GM03348 (cell line): ENCODE measurements around the gene ITPK1.

Source experiments
- DNase-seq: peaks from one replicate; pipeline ENCODE4 v3.0.0; 2012; ENCODE audit warnings: low spot score

Gene ITPK1

DNA sequence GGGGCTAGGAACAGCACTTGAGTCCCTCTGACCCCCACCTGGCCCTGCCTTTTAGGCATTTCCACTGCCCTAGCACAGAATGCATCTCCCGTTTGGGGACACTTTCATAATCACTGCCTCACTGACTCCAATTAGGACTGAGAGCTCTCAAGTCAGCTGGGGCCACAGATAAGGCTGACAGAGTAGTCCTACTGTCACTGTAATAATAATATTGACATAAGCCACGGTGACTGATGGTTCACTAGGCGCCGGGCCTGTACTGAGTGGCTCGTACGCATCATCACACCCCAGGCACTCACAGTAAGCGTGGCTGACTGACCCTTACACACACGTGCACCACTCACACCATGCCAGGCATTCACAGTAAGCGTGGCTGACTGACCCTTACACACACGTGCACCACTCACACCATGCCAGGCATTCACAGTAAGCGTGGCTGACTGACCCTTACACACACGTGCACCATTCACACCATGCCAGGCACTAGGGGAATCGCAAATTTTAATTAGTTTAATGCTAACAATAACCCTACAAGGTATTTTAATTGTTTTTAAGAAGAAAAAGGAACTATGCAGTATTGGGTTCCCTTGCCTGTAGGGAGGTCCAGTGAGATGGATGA lies 105.1 kb downstream of the ITPK1 start:
- no peak for DNase-seq

DNA sequence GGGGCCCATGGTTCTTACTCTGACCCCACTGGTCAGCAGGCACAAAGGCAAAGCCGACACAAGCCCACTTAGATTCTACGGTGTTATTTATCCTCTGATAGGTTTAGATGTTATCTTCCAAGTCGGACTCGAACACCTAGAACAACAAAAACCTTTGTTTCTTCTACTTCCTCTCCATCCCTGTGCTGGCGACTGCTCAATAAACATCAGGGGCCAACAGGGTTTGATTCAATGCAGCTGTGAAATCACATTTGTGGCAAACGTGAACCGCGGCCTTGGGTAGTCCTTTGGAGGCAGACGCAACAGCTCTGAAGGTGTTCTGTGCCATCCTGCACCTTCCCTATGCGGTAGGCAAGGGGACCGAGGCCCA lies 105.6 kb downstream of the ITPK1 start:
- no peak for DNase-seq

DNA sequence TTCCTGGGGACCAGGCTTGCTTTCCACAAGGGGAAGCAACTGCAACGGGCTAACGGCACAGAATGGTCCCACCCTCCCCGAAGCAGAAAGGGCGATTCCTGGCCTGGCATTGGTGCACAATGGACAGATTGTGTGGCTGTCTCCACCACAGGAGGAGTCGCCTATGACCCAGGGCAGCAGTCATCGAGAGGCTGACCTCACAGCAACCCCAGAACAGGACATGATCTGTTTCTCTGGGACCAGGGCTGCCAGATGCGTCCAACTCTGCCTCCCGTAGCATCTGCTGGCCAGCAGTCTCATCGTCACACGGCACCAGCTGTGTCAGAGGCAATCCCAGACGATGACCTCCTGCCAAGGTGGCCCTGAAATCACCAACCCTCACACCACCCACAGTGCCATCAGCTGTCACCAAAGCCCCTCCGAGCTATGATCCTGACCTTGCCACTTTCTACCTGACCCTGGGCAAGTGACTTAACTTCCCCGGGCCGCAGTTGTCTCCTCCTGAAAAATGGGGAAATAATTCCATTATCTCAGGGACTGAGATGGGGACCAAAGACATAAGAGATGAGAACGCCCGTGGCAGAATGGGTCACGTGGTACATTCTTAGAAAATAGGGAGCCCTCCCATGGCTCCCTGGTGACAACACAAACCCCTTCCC lies 106.1 kb downstream of the ITPK1 start:
- DNase-seq, result peak; percentile 36

DNA sequence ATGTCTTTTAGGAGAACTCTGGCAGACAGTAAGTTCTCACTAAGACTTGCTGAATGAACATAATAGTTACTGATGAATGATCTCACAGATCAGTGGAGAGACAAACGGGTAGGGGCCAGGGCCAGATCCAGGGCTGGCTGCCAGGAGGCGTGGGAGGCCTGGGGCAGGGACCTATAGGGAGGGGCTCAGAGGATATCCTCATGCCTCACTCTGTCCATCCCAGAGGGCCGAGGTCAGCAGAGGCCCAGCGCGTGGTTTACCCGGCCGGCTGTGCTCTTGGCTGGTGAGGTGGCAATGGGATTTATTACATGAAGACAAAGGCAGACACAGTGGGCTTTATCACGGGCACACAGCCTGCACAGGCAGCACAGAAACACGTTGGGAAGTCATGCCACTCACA lies 107.3 kb downstream of the ITPK1 start:
- peak; percentile 82 for DNase-seq

DNA sequence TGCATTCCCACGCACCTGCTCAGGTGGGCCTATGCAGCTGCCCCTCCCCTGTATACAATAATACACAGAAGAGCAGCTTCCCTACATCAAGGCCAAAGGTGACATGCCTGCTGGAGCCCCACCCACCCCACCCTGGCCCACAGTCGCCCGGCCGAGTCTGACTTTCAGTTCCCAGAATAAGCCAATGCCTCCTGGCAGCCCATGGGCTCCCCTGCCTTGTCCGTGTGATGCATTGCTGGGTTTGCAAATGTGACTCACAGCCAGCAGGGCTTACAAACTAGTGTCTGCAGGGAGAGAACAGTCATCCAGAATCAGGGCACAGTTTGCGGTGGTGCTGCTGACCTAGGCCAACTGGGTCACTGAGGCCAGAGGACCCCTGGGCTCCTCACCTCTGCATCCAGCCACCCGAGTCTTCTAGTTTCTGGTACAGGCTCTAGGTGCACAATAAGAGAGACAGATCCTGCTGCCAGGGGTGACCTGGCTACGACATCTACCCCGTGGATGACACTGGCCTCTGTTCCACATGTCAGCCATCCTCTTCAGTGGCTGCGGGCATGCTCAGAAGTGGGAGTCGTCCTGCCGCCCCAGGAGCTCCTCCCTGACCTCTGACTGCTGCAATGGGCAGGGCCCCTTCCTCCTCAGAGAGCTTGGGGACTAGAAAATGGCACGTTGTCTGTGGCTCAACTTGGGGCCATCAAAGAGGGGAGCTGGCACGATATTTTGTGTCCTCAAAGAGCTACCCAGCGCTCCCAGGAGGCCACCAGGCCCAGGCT lies 108.3 kb downstream of the ITPK1 start:
- peak; percentile 89 for DNase-seq

DNA sequence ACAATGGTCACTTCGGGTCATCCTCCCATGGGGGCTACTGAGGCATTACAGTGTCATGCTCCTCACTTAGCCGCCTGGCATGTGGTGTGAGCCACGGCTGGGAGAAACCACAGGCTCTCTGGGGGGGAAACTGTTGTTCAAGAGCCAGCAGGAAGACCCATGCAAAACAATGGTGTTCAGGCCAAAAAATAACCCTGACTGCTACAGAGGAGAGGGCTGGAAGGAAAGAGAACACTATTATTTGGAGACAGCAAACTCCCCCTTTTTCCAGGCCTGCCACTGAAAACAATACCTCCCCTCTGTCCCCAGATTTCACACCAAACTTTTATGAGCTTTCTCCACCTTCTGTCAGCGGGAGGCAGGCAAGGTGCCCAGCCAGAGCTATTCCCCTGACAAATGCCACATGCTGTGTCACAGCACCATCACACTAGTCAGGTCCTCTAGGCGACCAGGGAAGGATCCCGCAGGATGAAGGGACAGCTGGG lies 109.1 kb downstream of the ITPK1 start:
- DNase-seq, result no peak

DNA sequence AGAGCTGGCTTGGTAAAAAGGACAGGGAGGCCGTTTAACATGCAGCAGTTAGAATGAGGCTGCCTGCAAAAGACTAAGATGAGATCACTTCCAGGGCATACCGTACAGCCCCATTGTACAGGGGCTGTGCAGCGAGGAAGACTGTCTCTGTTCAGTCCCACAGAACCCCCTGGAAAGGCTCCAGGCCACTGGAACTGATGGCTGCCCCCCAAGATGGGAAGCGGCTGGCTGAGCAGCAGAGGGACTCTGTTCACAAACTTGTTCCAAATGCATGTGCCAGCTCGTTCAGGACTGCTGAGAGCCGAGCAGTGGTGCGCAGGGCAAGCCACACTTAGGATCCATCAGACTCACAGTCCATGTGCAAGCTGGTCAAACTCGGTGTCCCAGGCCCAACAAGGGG lies 109.9 kb downstream of the ITPK1 start:
- DNase-seq, result no peak

DNA sequence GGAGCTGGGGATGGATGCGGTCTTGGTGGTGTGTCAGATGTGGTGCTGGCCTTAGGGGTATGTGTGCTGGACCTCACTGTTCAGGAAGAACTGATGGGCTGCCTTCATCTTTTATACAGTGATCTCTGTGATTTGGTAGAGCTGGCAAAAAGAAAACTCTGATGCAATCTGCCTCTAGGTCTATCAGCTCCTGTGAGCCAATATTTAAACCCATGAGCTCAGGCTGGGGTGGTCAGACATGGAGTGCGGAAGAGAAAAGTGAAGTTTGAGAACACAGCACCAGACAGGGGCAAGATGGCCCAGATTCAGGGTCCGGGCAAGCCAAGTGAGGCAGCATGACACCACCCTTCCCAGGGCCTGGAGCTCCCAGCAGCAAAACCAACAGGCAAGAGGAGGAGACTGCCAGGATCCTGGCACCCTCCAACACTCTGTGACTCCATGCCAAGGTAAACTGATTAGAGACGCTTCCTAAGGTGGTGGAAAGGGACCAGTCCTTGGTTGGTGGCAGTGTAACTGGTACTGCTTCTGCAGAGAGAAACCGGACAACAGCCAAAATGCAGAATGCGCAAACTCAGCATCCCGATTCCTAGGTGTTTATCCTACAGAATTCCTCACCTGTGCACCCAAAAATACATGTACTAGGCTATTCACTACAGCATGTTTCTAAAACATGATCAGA lies 110.5 kb downstream of the ITPK1 start:
- DNase-seq, result no peak

DNA sequence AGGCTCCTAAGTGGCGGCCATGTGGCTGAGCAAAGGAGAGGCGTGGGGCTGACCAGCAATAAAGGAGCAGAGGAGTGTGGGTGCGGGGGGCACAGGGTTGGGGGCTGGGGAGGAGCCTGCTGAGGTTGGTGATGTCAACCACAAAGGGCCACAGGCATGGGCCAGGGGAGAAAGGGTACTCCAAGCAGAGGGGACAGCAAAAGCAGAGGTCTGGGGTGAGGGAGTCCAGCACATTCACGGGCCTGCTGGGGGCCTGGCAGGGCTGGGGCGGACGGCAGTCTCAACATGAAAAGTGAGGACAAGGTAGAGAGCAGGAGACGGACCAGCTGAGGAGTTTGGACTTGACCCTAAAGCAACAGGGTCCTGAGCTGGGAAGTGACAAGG lies 111.0 kb downstream of the ITPK1 start:
- DNase-seq, result no peak

DNA sequence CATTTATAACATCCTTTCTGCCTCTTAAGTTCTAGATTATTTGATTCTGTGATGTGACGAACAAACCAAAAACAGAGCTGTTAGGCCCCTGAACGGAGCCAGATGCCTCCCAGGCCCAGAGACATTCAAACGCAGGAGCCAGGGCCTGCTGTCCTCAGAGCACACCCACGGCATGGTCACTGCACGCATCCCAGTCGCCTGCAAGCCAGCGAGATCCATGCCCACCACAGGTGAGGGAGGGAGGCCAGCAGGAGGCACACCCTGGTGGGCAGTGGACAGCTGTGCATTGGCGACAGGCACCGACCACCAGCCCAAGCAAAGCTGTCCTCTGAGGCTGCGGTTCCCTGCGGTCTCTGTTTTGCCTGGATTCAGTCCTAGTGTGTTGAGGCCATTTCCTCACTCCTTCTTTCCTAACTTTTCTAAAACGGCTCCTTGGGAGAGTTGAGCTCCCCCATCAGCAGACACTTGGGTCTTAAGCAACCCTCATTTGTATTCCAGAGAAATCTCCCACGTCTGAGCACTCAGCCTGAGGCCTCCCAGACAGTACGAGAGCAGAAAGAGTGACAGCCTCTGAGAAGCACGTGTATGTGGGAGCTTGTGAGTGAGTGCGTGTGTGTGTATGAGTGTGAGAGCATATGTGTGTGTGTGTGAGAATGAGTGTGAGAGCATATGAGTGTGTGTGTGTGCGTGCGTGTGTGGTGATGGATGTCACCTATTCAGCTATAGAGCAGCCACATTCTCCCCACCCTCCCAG lies 111.6 kb downstream of the ITPK1 start:
- DNase-seq, result no peak

DNA sequence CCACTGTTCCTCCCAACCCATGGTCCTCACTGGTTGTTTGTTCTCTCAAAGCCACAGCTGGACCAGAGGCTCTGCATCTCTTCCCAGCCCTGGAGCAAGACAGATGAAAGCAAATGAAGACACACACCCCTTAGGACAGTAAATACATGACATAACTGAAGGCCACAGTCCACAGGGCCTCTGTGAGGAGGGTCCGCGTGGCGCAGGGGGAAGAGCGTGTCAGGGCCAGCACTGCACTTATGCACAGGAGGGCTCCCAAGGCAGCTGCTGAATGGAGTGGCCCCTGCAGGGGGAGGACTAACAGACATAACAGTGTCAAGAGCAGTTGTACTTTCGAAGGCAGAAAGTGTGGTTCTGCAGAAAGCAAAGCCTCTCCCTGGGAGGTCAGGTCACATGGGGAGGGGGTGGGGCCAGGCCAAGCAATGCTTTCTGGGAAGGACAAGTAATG lies 112.8 kb downstream of the ITPK1 start:
- no peak for DNase-seq

DNA sequence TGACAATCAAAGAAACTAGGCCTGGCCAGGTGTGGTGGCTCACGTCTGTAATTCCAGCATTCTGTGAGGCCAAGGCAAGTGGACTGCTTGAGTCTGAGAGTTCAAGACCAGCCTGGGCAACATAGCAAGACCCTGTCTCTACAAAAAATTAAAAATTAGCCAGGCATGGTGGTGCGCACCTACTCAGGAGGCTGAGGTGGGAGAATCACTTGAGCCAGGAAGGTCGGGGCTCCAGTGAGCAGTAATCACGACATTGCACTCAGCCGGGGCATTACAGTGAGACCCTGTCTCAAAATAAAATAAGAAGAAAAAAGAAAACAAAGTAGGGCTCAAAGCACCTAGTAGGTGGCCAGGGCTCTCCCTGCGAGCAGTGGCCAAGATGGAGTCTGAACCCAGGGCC lies 113.7 kb downstream of the ITPK1 start:
- DNase-seq, result no peak

DNA sequence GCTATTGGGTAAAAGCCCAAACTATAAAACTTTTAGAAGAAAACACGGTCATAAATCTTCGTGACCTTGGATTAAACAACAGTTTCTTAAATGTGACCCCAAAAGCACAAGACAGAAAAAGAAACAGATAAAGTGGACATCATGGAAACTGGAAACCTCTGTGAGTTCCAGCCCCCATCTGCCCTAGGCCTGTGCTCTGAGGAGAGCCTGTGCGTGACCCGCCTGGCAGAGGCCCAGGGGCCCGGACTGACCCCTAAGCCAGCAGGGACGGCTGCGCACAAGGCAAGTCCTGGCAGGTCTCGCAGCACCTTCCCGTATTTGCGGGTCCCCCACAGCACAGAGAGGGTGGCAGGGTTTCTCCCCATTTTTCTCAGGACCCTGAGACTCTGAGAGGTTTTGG lies 116.8 kb downstream of the ITPK1 start:
- DNase-seq, result no peak

DNA sequence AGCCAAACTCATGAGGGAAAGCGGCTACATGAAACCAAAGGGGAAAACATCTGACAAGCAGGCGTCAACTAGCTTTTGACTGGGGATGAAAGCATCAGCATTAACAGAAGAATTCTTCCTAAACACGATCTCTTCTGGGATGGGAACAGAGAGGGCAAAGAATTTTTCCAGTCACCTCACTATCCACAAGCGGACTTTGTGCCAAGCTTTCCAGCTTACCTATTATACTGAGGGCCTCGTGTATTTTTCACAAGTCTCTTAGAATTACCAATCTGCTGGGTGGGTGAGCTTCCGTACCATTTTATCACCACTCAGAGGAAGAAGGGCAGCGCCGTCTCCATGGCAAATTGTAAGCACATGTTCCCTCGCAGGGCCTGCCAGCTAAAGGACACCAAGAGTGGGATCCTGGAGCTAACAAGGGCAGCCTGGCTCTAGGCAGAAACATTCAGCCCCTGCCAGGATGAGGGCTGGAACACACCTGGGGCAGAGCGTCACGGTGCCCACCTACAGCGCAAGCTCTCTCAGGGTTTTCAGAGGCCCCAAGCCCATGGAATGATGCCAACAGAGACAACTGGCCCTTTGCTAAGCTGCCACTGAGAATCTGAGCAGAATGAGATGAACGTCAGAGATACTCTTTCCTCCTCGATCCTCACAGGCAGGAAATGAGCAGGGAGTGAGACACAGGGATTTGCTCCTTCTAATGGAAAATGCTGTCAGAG lies 118.2 kb downstream of the ITPK1 start:
- DNase-seq, result no peak

DNA sequence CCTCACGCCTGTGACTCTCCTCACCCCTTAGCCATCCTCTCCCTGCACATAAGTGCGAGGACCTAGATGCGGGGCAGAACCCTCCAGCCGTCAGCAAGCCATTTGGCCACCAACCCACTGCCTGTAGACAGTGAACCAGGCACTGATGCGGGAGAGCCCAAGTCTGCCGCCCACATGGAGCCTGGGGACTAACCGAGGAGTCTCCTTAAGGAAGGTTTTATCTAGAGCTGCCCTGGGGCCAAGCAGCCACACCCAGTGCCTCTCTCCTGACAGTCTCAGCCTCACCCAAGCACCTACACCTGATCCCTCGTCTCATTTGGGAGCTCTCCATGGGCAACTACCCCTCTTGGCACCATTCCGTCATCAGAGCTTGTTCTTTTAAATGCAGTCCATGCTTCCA lies 120.1 kb downstream of the ITPK1 start:
- no peak for DNase-seq

DNA sequence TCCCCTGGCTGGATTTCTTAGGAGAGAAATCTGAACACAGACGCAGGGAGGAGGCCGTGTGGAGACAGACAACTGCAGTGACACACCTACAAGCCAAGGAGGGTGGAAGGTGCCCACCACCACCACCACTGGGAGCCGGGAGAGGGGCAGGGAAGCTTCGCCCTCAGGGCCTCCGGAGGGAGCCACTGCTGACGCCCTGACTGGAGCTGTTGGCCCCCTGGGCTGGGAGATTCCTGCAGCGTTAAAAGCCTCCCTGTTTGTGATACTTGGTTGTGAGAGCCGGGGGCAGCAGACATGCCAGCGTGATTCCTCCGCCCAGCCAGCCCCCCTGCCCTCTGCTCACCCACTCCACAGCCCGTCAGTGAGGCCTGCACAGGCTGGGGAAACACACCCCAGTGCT lies 120.8 kb downstream of the ITPK1 start:
- DNase-seq, result no peak

DNA sequence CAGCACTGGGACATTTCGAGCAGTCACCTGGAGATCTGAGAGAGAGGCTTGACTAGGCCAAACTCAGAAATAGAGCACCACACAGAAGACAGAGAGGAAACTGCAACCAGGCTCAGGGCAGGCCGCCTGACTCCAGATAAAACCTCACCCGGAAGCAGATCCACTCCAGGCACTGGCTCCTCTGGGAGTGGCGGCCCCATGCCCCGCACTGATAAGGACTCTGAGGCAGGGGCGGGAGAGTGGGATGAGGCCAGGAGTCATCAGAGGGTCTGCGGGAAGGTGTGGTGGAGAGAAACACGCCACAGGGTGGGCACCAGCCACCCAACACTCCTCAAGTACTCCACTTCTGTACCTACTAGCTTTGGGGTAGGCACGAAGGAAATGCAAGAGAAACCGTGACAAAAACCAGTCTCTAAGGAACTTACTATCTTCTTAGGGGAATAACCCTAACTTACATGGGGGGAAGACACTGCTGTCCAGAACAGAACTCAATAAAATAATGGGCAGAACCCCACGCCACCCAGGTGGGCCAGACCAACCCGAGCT lies 121.5 kb downstream of the ITPK1 start:
- no peak for DNase-seq

DNA sequence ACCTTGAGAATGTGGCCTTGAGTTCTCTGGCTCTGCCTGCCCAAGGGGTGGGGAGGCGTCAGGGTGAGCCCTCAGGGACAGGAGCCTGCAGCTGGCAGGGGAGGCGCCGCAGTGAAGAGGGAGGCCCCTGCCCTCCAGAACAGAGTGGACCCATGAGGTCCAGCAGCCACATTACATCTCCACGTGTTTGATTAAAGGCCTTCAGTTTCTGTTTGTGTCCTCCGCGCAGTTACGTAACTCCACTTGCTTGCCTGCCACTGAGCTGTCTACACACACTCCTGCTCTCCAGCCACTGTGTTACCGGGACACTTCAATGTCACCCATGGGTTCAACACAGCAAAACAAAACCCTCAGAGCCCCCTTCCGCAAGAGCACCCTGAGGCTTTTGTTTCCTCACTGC lies 122.4 kb downstream of the ITPK1 start:
- DNase-seq, result no peak

DNA sequence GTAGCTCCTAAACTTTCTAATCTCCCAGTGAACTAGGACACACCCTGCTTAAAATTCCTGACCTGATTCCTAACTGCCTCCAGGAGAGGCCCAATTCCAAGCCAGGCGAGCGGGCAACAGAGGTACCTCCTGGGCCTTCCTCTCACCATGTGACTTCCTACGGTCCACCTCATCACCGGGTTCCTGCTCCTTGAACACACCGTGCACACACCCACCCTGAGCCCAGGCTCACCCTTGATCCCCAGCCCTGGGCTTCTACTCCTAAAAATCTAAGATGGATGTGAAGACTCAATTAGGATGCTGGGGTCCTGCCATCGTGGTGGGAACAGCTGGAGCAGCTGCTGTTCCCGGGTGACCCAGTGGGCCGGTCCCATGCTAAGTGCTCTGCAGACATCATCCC lies 124.2 kb downstream of the ITPK1 start:
- DNase-seq, result no peak

DNA sequence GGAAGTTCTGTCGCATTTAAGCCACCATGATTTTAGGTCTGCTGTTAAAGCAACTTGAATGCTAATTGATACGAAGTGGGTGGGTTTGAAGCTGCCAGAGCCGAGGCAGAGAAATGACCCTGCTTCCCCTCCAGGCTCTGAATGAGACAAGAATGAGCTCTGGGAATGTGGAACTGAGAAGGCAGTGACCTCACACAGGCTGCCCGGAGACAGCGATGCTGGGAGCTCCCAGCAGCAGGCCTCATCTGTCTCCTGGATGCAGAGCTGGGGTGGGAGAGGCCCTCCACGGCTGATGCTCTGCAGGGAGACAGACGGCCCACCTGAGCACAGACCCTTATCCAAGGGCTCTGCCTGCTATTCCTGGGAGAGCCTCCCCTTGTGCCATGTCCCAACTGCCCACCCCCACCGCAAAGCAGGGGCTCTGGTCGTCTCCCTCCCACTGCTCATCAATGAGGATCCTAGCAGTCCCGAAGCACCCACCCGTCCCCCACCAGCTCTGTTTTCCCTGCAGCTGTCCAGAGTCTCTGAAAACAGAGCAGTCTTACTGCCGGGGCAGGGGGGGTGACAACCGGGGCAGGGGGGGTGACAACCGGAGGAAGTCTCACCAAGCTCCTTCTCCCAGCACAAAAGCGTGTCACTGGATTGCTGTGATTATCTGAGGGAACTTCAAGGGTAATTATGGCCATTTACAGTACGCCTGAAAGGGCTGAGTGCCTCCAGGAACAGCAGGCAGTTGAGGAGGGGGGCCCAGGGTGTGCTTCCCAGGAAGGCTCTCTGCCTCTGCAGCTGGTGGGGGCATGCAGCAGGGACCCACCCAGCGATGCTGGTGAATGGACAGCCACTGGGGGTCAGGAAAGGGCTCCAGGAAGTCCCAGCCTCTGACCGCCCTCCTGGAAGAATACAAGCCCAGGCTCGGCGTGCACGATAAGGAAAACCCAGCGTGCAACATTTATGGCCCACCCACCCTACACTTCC lies 125.0 kb downstream of the ITPK1 start:
- DNase-seq, result no peak
